Endothelial cell of umbilical vein (primary cell): ENCODE results near the gene FMN2. TPM values are rescaled to one million over a fixed set of nuclear protein-coding genes. Genes with fewer than 3 reads are reported as not detected.

Experiments
- BruUV-seq: library from RNA; stranded (reverse); fragments of 400-500 nt; replicated peaks from 2 replicates; lab custom pipeline; 2021; lab: Mats Ljungman, UMichigan
- CTCF ChIA-PET: fragments of 300-600, 350-600 bp; sonication (Branson Sonifier 250); formaldehyde crosslinking; loops from one replicate; lab custom pipeline; 2021; ENCODE audit warnings: antibody characterized with exemption, inconsistent platforms; lab: Charles Lee
- POLR2A ChIA-PET: fragments of 300-600, 350-600 bp; sonication (Branson Sonifier 250); formaldehyde crosslinking; loops from one replicate; lab custom pipeline; 2021; ENCODE audit warnings: antibody characterized with exemption, inconsistent platforms; lab: Charles Lee
- DNase-seq: peaks from one replicate; pipeline ENCODE4 v3.0.0-alpha.2; 2011; ENCODE audit warnings: low read depth, low spot score
- FAIRE-seq: peaks from 2 replicates; lab custom pipeline; 2011; peaks lifted over from hg19 to GRCh38; lab: Jason Lieb, UNC
- H2AFZ ChIP-seq: 2 replicates; pipeline ENCODE4 v1.6.0; 2012; ENCODE audit warnings: low read depth, low read length, control low read depth, inconsistent platforms
- H3K27ac ChIP-seq: 2 replicates; pipeline ENCODE4 v1.5.1; 2011; ENCODE audit warnings: low read depth, mild to moderate bottlenecking, control low read depth, low read length, moderate library complexity; ENCODE audit not compliant: insufficient read depth
- H3K27me3 ChIP-seq, 2 experiments: 2 replicates each; pipeline versions ENCODE4 v1.6.0 to v1.6.1; 2011; ENCODE audit warnings: low read length in 2 of 2, mixed read lengths in 1 of 2; ENCODE audit not compliant: control insufficient read depth in 2 of 2, insufficient read depth in 2 of 2
- H3K36me3 ChIP-seq, 2 experiments: 2 replicates in 1 of 2; 3 replicates in 1 of 2; pipeline ENCODE4 v1.5.1; 2011; ENCODE audit warnings: low read length in 2 of 2, mild to moderate bottlenecking in 1 of 2, moderate library complexity in 1 of 2; ENCODE audit not compliant: control insufficient read depth in 2 of 2, insufficient read depth in 2 of 2; ENCODE audit errors: extremely low read depth in 1 of 2
- H3K4me1 ChIP-seq: 3 replicates; pipeline ENCODE4 v1.5.1; 2011; ENCODE audit warnings: mild to moderate bottlenecking, low read length; ENCODE audit not compliant: control insufficient read depth, insufficient read depth; ENCODE audit errors: extremely low read depth
- H3K4me2 ChIP-seq: 2 replicates; pipeline ENCODE4 v1.6.1; 2011; ENCODE audit warnings: low read length, control low read depth, mixed read lengths; ENCODE audit not compliant: insufficient read depth
- H3K4me3 ChIP-seq, 3 experiments: fragments of 200-600 bp in 1 of 3; sonication (generic), shearing (Covaris generic) in 1 of 3; replicated peaks in 1 of 3; 2 replicates each; pipeline ENCODE4 v1.5.1; 2011 to 2016; ENCODE audit warnings: control low read depth in 3 of 3, low read length in 3 of 3, mild to moderate bottlenecking in 2 of 3, inconsistent platforms in 1 of 3, low read depth in 1 of 3, moderate library complexity in 1 of 3; ENCODE audit not compliant: insufficient read depth in 1 of 3
- H3K79me2 ChIP-seq: 2 replicates; pipeline ENCODE4 v1.6.0; 2012; ENCODE audit warnings: low read length, inconsistent platforms; ENCODE audit not compliant: control insufficient read depth, insufficient read depth
- H3K9ac ChIP-seq: replicated peaks from 2 replicates; pipeline ENCODE3; 2011; ENCODE audit warnings: low read length, control low read depth; ENCODE audit not compliant: insufficient read depth; ENCODE audit errors: extremely low read depth
- H3K9me1 ChIP-seq: replicated peaks from 3 replicates; pipeline ENCODE4 v1.6.0; 2011; ENCODE audit warnings: mild to moderate bottlenecking, low read length; ENCODE audit not compliant: control insufficient read depth, insufficient read depth; ENCODE audit errors: extremely low read depth
- H3K9me3 ChIP-seq: replicated peaks from 2 replicates; pipeline ENCODE4 v1.5.1; 2012; ENCODE audit warnings: low read length, inconsistent platforms; ENCODE audit not compliant: control insufficient read depth, insufficient read depth
- H4K20me1 ChIP-seq: replicated peaks from 2 replicates; pipeline ENCODE3; 2011; ENCODE audit warnings: mild to moderate bottlenecking, low read length; ENCODE audit not compliant: control insufficient read depth, insufficient read depth; ENCODE audit errors: extremely low read depth
- CTCF ChIP-seq, 2 donors: IDR thresholded peaks; 1 replicate in 1 of 2; 2 replicates in 1 of 2; pipeline ENCODE4 v1.5.1; 2011; ENCODE audit warnings: low read length in 2 of 2, mild to moderate bottlenecking in 2 of 2, moderate library complexity in 2 of 2, control low read depth in 1 of 2, inconsistent platforms in 1 of 2, low read depth in 1 of 2; ENCODE audit not compliant: insufficient read depth in 1 of 2; ENCODE audit errors: extremely low read depth in 1 of 2
- EZH2 ChIP-seq: IDR thresholded peaks from 2 replicates; pipeline ENCODE4 v1.6.1; 2012; ENCODE audit warnings: borderline replicate concordance, low read depth, mild to moderate bottlenecking, moderate library complexity, low read length, inconsistent platforms; ENCODE audit not compliant: severe bottlenecking
- FOS ChIP-seq: IDR thresholded peaks from 2 replicates; pipeline ENCODE4 v1.6.1; 2011; ENCODE audit warnings: mild to moderate bottlenecking, low read length, moderate library complexity, borderline replicate concordance; ENCODE audit not compliant: insufficient read depth
- GATA2 ChIP-seq: IDR thresholded peaks from 2 replicates; pipeline ENCODE4 v1.7.0; 2011; ENCODE audit warnings: low read depth, mild to moderate bottlenecking, moderate library complexity, mixed read lengths, low read length; ENCODE audit not compliant: insufficient read length, insufficient read depth
- JUN ChIP-seq: IDR thresholded peaks from 2 replicates; pipeline ENCODE4 v1.6.1; 2011; ENCODE audit warnings: borderline replicate concordance, low read depth; ENCODE audit not compliant: insufficient read length, insufficient read depth
- MYC ChIP-seq: IDR thresholded peaks from one replicate; pipeline ENCODE4 v1.6.1; 2011; ENCODE audit warnings: mild to moderate bottlenecking, low read depth, low read length
- POLR2A ChIP-seq: IDR thresholded peaks from 2 replicates; pipeline ENCODE4 v1.6.1; 2012; ENCODE audit warnings: low read depth, mild to moderate bottlenecking, control low read depth, low read length
- POLR2AphosphoS5 ChIP-seq: IDR thresholded peaks from 2 replicates; pipeline ENCODE4 v1.6.1; 2012; ENCODE audit warnings: low read depth, mild to moderate bottlenecking, control low read depth, low read length, moderate library complexity; ENCODE audit not compliant: insufficient read depth
- dilution Hi-C: fragments of 300-500 bp; cut with MboI; formaldehyde crosslinking; loops from one replicate; pipeline ENCODE4 v1.15.0; 2019; ENCODE audit warnings: low sequenced_read_pairs; ENCODE audit not compliant: extremely low pct_ligation_motif_present
- intact Hi-C: fragments of 100-400 bp; cut with micrococcal nuclease; formaldehyde crosslinking; loops from one replicate; pipeline ENCODE4 v1.10.0; 2022
- polyA plus RNA-seq, 4 experiments: library from polyadenylated mRNA; depleted of rRNA in 3 of 4; stranded (reverse) in 3 of 4; unstranded in 1 of 4; fragments of >200 nt; gene quantifications; 2 replicates each; pipeline versions ENCODE4 v1.2.1 to v1.2.3, GENCODE V29; 2011 to 2012; ENCODE audit warnings: missing spikeins in 1 of 4
- total RNA-seq: library from RNA; stranded (reverse); gene quantifications from 2 replicates; pipeline ENCODE4 v1.2.3, GENCODE V29; 2021
- TF ChIP-seq, protein P1 (sequence below): IDR thresholded peaks from 2 replicates; pipeline ENCODE4 v1.6.1; 2011; ENCODE audit not compliant: insufficient read depth, insufficient read length

FMN2 gene
- total and polyA plus RNA-seq, 2 donors (not counting 3 experiments of a cell fraction or from before 2014, with no cell fraction given) = not detected

GRCh38 chr1:240232530-240232929 is 140.8 kb downstream of the FMN2 start:
- intact Hi-C loops = no loop called here
- Histone ChIP-seq H3K9ac (no peak overlapping the region), H3K9me3 (no peaks in the 10 kb centered on the region), H3K4me1 (no peaks in the 10 kb centered on the region), H3K9me1 (no peaks in the 10 kb centered on the region), H2AFZ (no peak overlapping the region), H3K36me3 (no peaks in the 10 kb centered on the region), H3K4me2 (no peak overlapping the region), H3K4me3 (no peak overlapping the region), H3K27me3 (no peaks in the 10 kb centered on the region), H4K20me1 (no peaks in the 10 kb centered on the region), H3K79me2 (no peaks in the 10 kb centered on the region), H3K27ac (no peak overlapping the region)
- no peak for TF ChIP-seq MYC
- TF ChIP-seq, protein P1, sequence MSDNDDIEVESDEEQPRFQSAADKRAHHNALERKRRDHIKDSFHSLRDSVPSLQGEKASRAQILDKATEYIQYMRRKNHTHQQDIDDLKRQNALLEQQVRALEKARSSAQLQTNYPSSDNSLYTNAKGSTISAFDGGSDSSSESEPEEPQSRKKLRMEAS = no peak
- no peak for TF ChIP-seq JUN
- TF ChIP-seq EZH2 = no peak
- TF ChIP-seq GATA2 = no peak
- TF ChIP-seq POLR2AphosphoS5 = no peak
- no TSS peak for BruUV-seq
- ChIA-PET CTCF (no interaction called here), POLR2A (no interaction called here)
- dilution Hi-C loops = no loop called here
- DNase-seq = no peak
- FAIRE-seq = no peak

GRCh38 chr1:240234485-240235210 is 143.0 kb downstream of the FMN2 start:
- no peaks in the 10 kb centered on the region for H3K9me1 ChIP-seq
- no peaks in the 10 kb centered on the region for H3K27me3 ChIP-seq
- no peak for DNase-seq
- intact Hi-C loops (no loop called here), dilution Hi-C loops (no loop called here)
- no peak overlapping the region for H3K27ac ChIP-seq
- POLR2A ChIA-PET = no interaction called here
- no peak overlapping the region for H2AFZ ChIP-seq
- no peaks in the 10 kb centered on the region for H3K36me3 ChIP-seq
- H3K4me2 ChIP-seq = no peak overlapping the region
- no peak for FAIRE-seq
- CTCF ChIA-PET = no interaction called here
- H3K9ac ChIP-seq = no peak overlapping the region
- H3K4me1 ChIP-seq = no peaks in the 10 kb centered on the region
- no peak overlapping the region for H3K4me3 ChIP-seq
- H4K20me1 ChIP-seq = no peaks in the 10 kb centered on the region
- BruUV-seq = no TSS peak
- no peaks in the 10 kb centered on the region for H3K9me3 ChIP-seq
- H3K79me2 ChIP-seq = no peaks in the 10 kb centered on the region
- TF ChIP-seq EZH2 (no peak), POLR2AphosphoS5 (no peak), CTCF (IDR thresholded peaks at IDR 0.05; ENCODE audit: extremely low read depth in 1 of 2, insufficient read depth in 1 of 2, low read depth in 1 of 2, low read length in 2 of 2) (no peak), GATA2 (no peak), MYC (no peak), FOS (no peak), JUN (no peak), POLR2A (no peak)
- TF ChIP-seq, protein P1 = no peak
